HG02885 (cell line): ENCODE data around the gene CACNB2.
"Not testable (repeated sequence)": the region's sequence is repeated elsewhere in the genome, so short reads cannot be mapped to it uniquely, and the experiment has no call there.

Experiments used
- ATAC-seq: cut with Tn5 transposase; IDR thresholded peaks from one replicate; pipeline ENCODE4 v1.9.1; 2021; ENCODE audit warnings: mild to moderate bottlenecking; ENCODE audit not compliant: unreplicated experiment, poor library complexity

CACNB2 gene

DNA sequence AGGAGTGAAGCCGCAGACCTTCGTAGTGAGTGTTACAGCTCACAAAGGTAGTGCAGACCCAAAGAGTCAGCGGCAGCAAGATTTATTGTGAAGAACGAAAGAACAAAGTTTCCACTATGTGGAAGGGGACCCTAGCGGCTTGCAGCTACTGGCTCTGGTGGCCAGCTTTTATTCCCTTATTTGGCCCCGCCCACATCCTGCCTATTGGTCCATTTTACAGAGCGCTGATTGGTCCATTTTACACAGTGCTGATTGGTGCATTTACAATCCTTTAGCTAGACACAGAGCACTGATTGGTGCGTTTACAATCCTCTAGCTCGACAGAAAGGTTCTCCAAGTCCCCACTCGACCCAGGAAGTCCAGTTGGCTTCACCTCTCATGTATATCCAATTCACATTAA lies 446.4 kb downstream of the CACNB2 start:
- ATAC-seq, result not testable (repeated sequence)

DNA sequence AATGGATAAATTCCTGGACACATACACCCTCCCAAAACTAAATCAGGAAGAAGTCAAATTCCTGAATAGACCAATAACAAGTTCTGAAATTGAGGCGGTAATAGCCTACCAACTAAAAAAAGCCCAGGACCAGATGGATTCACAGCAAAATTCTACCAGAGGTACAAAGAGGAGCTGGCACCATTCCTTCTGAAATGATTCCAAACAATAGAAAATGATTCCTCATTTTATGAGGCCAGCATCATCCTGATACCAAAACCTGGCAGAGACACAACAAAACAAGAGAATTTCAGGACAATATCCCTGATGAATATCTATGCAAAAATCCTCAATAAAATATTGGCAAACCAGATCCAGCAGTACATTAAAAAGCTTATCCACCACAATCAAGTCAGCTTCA lies 450.9 kb downstream of the CACNB2 start:
- not testable (repeated sequence) for ATAC-seq
